Measurements from ENCODE around the gene SYT7. TPM values are rescaled to one million over a fixed set of nuclear protein-coding genes. Genes with fewer than 3 reads are reported as not detected.

The SYT7 gene
- polyA plus RNA-seq, 1 experiment: 0.45 TPM

DNA sequence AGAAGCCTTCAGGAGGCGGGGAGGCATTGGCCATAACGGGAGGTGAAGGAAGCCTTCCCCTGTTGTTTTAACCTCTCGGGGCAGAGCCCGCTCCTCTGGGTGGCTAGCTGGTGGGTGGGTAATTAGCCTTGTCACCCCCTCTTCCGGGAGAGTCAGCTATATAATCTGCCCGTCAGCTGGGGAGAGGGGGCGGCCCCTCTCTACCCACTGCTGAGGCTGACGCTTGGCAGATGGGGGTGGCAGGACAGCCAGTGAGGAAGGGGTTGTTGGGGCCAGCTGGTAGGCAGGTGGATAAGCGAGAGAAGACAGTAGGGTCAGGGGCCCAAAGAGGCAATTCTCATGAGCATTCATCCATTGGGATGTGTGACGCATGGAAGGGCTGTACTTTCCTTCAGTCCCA lies 33.0 kb upstream of the SYT7 start:
- Histone ChIP-seq H3K9me3 (ENCODE audit: control insufficient read depth, insufficient read depth, low read length) (peaks cover 6% of the 10 kb centered on the region), H3K4me3 (ENCODE audit: low read depth, low read length) (no peak overlapping the region), H3K27me3 (ENCODE audit: control insufficient read depth, insufficient read depth, low read length) (peaks cover 12% of the 10 kb centered on the region), H3K27ac (ENCODE audit: low read depth, low read length) (no peak overlapping the region)
- TF ChIP-seq, protein P1, sequence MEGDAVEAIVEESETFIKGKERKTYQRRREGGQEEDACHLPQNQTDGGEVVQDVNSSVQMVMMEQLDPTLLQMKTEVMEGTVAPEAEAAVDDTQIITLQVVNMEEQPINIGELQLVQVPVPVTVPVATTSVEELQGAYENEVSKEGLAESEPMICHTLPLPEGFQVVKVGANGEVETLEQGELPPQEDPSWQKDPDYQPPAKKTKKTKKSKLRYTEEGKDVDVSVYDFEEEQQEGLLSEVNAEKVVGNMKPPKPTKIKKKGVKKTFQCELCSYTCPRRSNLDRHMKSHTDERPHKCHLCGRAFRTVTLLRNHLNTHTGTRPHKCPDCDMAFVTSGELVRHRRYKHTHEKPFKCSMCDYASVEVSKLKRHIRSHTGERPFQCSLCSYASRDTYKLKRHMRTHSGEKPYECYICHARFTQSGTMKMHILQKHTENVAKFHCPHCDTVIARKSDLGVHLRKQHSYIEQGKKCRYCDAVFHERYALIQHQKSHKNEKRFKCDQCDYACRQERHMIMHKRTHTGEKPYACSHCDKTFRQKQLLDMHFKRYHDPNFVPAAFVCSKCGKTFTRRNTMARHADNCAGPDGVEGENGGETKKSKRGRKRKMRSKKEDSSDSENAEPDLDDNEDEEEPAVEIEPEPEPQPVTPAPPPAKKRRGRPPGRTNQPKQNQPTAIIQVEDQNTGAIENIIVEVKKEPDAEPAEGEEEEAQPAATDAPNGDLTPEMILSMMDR (IDR thresholded peaks at IDR 0.05; ENCODE audit: low read depth, low read length): no peak
- DNase-seq (ENCODE audit: low read depth, low spot score): no peak
- CTCF ChIA-PET: interaction anchor here (1.0 to 1.4 kb wide), 2 partner anchors 15 to 97 kb away, joined by 3 to 4 read pairs; no protein-coding TSS in a partner anchor
- POLR2A ChIA-PET: no interaction called here

- Histone ChIP-seq H3K4me3 (ENCODE audit: low read depth, low read length) (no peak overlapping the region), H3K27me3 (ENCODE audit: control insufficient read depth, insufficient read depth, low read length) (peaks cover 14% of the 10 kb centered on the region), H3K9me3 (ENCODE audit: control insufficient read depth, insufficient read depth, low read length) (peaks cover 6% of the 10 kb centered on the region), H3K27ac (ENCODE audit: low read depth, low read length) (no peak overlapping the region)
- POLR2A ChIA-PET: no interaction called here
- CTCF ChIA-PET: interaction anchor here (1.4 kb wide), 1 partner anchor 16 kb away, joined by 3 read pairs; no protein-coding TSS in a partner anchor
- TF ChIP-seq, protein P1 (IDR thresholded peaks at IDR 0.05; ENCODE audit: low read depth, low read length): no peak
- no peak for DNase-seq (ENCODE audit: low read depth, low spot score)
Observed at GRCh38 chr11:61613051-61613450, 32.2 kb upstream of the SYT7 start.

- Histone ChIP-seq H3K27me3 (ENCODE audit: control insufficient read depth, insufficient read depth, low read length) (peaks cover 18% of the 10 kb centered on the region), H3K4me3 (ENCODE audit: low read depth, low read length) (no peak overlapping the region), H3K9me3 (ENCODE audit: control insufficient read depth, insufficient read depth, low read length) (peaks cover 6% of the 10 kb centered on the region), H3K27ac (ENCODE audit: low read depth, low read length) (no peak overlapping the region)
- POLR2A ChIA-PET: no interaction called here
- CTCF ChIA-PET: no interaction called here
- no peak for DNase-seq (ENCODE audit: low read depth, low spot score)
- TF ChIP-seq, protein P1 (IDR thresholded peaks at IDR 0.05; ENCODE audit: low read depth, low read length): no peak
Observed at GRCh38 chr11:61611309-61611708, 30.4 kb upstream of the SYT7 start.

DNA sequence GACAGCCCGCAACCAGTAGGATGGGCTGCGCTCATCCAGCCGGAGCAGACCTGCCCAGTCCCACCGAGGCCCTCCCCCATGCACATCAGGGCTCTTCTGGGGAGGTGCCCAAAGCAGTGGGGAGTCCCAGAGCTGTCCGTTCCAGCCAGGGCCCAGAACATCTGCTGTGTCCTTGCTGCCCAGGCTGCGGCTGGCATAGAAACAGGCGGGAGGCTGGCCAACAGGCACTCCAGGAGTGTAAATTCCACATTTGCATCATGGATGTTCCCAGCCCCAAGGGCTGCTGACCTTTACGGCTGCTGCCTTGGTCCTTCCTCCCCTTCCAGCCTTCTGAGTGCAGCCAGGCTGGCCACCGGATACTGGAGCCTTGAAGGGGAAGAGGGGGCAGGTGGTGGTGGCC lies 30.0 kb upstream of the SYT7 start:
- peaks cover 6% of the 10 kb centered on the region for H3K9me3 ChIP-seq (ENCODE audit: control insufficient read depth, insufficient read depth, low read length)
- no peak for DNase-seq (ENCODE audit: low read depth, low spot score)
- no peak overlapping the region for H3K4me3 ChIP-seq (ENCODE audit: low read depth, low read length)
- TF ChIP-seq, protein P1 (IDR thresholded peaks at IDR 0.05; ENCODE audit: low read depth, low read length): no peak
- POLR2A ChIA-PET: interaction anchor here (0.5 kb wide), 1 partner anchor 232 kb away, joined by 3 read pairs; no protein-coding TSS in a partner anchor
- CTCF ChIA-PET: no interaction called here
- peaks cover 21% of the 10 kb centered on the region for H3K27me3 ChIP-seq (ENCODE audit: control insufficient read depth, insufficient read depth, low read length)
- no peak overlapping the region for H3K27ac ChIP-seq (ENCODE audit: low read depth, low read length)

DNA sequence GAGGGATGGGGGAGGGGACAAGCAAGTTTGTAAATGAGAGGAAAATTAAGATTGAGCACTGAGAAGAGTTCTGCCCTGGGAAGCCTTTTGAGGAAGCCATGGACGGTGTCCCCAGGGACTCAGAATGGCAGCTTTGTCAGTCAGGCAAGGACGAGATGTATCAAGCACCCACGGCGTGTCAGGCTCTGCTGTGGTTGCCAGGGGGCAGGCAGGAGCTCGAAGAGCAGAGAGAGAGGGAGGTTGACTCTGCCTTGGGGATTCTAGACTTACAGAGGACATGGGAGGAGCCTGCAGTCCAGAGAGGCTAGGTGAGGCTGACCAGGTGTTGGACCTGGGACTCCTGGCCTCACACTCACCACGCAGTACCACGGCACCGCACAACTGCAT lies 29.1 kb upstream of the SYT7 start:
- TF ChIP-seq, protein P1 (IDR thresholded peaks at IDR 0.05; ENCODE audit: low read depth, low read length): peak; percentile 28; the same call in 1 of the 2 replicates
- no peak for DNase-seq (ENCODE audit: low read depth, low spot score)
- Histone ChIP-seq H3K9me3 (ENCODE audit: control insufficient read depth, insufficient read depth, low read length) (peaks cover 6% of the 10 kb centered on the region), H3K27ac (ENCODE audit: low read depth, low read length) (no peak overlapping the region), H3K4me3 (ENCODE audit: low read depth, low read length) (no peak overlapping the region), H3K27me3 (ENCODE audit: control insufficient read depth, insufficient read depth, low read length) (peaks cover 27% of the 10 kb centered on the region)
- POLR2A ChIA-PET: no interaction called here
- CTCF ChIA-PET: interaction anchor here (0.5 to 0.9 kb wide), 3 partner anchors 27 to 289 kb away, joined by 3 read pairs; no protein-coding TSS in a partner anchor

Data from AG04450 (cell line).